HG02943 (cell line): ENCODE results near the gene NAALADL2.

Experiments used
- ATAC-seq: cut with Tn5 transposase; IDR thresholded peaks from one replicate; pipeline ENCODE4 v1.9.1; 2021; ENCODE audit warnings: mild to moderate bottlenecking, low read depth, moderate library complexity; ENCODE audit not compliant: unreplicated experiment

Gene NAALADL2

DNA sequence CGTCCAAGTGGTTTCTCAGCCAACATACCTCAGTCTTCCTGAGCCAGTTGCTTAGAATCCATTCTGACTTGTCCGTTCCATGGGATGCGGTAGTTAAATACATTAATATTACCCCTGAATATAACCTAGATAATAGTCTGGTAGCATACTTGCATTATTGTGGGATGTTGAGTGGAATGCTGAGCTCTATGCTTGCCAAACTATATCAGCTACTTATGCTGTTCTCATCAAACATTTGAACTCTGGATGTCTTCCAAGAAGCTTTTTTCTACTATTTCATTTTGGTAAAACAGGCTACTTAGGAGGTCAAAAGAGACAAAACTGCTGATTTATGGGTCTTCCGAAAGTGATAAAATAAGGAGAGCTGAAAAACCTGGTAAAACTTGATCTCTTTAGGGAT lies 429.5 kb downstream of the NAALADL2 start:
- no peak for ATAC-seq

DNA sequence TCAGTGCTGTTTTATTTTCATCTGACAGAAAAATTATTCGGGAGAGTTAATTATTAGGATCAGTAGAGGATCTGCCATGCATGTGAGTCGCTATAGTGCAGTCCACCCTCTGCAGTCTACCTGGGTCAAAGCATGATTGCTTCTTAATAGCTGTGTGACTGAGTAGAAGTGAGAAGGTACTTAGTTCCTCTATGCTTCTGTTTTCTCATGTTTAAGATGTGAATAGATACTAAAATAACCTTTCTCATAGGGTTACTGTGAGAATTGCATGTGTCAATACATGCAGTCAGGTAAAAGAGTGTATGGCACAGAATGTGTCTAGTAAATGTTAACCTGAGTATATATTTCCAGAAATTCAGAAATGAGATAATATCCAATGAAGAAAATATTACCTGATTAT lies 435.7 kb downstream of the NAALADL2 start:
- ATAC-seq, result no peak

DNA sequence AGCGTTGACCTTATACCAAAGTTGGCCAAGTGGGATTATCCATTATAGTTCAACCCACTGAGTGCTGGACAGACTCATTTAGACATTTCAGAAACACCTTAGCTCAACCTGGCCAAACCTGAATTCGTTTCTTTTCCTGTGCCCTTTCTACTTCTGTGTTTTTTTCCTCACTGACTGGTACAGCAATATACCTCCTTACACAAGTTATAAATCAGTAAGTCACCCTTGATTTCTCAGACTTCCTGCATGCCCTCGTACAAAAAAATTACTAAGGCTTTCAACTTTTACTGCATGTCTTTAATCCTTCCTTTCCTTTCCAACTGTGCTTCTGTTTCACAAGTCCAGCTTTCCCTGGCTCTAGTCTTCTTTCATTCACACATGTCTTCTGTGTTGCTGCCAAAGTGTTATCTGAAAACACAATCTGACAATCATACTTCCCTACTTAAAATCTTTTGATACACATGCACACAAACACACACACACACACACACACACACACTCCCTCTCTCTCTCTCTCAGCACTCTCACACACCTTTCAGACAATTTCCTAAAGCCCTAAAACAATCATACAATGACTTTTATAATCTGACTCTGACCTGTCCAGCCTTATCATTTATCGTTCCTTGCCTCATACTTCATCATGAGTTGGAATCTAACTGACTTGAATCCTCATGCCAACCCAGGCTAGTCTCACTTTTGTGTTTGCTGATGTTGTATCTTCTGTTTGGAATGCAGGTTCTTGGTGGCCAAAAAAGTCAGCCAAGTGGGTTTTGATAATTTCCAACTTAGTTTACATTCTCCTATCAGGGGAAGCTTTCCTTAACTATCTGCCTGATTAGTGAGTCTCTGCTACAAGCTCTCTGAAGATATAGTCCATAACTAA lies 436.4 kb downstream of the NAALADL2 start:
- ATAC-seq, result no peak

DNA sequence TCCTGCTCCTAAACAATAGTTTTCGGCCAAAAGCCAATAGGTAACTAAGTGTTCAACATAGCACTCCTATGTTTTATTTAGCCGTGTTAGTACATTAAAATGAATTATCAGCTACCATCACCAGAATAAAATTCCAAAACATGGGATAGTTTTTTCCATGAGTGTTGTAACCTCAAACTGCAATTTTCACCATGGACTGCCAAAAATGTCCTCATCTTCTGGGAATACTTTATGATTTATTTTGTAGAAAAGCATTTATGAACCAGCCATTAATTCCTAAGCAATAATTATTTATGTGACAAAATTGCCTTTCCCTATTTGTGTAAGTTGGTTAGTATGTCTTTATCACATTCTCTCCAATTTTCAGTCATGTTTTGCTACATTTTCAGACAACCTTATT lies 438.1 kb downstream of the NAALADL2 start:
- ATAC-seq, result no peak

DNA sequence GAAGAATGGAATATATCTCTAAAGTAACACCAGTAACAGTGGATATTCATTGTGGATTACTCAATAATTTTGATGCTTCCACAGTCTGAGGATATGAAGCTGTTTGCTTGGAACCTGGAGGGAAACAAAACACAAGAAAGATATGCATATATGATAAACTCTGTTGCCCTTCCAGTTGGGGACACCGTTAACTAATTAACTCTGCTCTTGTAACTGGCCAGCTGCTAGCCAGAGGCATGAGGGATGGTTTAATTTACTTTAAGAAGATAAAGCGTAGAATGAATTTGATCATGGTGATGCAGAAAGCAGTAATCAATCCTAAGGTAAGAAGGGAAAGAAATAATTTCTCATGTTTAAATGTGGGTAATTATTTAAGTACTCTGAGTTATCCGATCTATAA lies 442.6 kb downstream of the NAALADL2 start:
- ATAC-seq, result no peak

DNA sequence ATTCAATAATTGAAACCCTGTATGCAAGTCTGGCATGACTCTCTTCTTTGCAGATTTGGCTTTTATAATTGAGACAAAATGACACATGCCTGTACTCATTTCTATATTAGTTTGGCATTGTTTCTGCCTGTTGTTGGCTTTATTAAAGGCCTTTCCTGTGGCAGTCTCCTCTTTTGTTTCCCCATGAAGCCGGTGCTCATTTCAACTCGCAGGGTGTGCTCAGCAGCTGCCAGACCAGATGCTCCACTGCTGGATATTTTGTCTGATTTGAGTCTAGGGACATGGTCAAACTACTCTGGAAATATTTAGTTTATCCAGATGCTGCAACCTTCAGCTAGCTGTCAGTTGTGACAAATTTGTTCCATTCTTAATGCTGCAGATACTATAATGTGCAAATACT lies 445.3 kb downstream of the NAALADL2 start:
- ATAC-seq, result no peak

DNA sequence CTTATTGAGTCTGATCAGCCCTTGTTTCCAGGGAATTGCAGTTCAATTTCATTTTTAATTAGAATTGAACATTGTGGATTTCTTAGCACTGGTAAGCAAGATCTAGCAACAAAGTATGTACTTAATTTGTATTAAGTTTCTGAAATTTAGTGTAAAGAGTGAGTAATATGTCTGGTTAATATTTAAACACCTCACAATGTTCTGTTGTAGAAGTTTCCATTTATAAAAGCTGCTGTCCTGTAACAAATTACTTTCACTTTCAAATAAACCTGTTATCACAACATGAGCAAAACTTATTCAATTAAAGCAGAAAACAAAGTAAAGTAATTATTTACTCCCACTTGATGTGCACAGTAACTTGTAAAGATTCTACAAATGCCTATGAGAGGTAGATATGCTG lies 448.5 kb downstream of the NAALADL2 start:
- no peak for ATAC-seq

DNA sequence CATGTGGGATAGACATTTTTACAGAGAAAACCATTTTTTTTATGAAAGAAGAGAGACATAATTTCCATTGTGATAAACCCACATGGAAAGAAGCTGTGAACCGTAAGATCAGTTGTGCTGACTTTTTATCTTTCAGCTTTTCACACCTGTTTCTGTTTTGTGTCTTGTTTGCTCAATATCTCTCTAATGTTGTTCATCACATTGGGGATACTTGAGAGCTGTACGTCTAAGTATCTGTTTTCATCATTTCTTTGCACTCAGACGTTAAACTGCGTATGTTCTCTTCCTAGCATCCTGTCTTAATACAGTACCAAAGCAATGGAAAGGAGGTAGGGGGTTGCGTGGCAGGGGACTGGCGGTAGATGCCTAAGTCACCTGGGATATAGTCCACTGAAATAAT lies 449.0 kb downstream of the NAALADL2 start:
- no peak for ATAC-seq

DNA sequence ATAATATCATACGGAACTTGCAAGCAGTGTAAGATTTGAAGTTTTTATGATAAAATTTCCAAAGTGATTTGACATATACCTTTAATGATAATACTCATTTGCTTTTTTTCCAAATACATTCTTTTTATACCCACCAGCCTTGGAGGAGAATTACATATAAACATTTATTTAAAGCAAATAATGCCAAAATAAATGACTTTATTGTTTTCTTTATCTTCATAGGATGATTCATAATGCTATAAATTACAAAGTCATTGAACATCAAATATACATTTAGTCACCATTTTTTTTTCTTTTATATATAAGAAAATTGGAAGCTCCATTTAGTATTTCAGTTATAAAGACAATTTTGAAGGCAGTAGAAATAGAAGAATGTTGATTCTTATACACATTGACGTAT lies 450.9 kb downstream of the NAALADL2 start:
- ATAC-seq, result no peak

DNA sequence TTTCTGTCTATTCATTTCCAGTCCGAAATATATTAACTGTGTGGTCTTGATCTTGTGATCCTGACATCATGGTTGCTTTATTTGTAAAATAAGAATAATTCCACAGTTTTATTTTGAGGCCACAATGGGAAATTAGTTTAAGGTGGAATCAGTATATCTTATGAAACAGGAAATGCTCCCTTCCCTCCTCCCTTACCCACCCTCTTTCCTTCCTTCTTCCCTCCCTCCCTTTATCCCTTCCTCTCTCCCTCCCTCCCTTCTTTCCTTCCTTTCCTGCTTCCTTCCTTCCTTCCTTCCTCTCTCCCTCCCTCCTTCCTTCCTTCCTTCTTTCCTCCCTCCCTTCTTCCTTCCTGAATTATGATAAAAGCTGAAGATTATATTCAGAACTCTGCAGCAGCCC lies 452.3 kb downstream of the NAALADL2 start:
- ATAC-seq, result no peak

DNA sequence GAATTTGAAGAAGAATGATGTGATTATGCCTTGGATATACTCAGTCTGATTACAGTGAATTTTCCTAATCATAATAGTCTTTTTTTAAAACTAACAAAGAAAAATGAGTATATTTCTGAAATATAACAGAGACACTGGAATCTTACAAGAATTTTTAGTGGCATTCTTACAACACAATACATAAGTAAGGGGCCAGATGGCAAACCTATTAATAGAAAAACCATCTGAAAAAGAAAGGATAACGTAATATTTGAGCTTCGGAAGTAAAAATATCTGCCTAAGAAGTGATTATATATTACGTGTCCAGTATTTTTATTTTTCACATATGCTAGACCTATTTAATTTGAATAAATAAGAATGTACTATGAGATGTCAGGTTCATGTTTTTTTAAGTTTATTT lies 452.8 kb downstream of the NAALADL2 start:
- no peak for ATAC-seq

DNA sequence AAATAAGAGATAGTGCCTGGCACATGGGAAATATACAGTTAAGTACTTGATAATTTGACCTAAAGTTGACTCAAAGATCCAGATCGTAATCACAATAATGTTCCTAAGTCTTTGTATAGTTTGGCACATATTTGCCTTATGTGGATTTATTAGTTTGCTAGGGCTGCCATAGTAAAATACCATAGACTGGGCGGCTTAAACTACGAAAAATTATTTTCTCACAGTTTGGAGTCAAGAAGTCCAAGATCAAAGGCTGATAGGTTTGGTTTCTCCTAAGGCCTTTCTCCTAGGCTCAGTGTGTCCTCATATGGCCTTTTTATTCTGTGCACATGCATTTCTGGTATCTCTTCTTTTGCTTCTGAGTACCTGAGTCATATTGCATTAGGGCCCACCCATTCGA lies 453.7 kb downstream of the NAALADL2 start:
- no peak for ATAC-seq

DNA sequence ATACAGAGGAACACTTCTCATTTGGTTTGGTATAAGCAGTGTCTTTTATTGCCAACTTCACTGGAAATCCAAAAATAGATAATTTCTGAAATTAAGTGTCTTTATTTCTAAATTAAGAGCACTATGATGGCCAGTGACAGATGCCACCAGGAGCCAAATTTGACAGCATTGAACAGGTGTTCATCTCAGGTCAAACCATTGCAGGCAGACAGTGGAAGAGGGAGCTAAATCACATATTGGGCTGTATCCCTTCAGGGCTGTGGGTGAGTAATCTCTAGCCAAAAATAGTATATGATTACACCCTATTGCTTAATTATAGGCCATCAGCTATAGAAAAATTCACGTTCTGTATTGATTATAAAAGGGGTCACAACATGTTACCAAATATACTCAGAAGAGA lies 457.7 kb downstream of the NAALADL2 start:
- ATAC-seq, result no peak

DNA sequence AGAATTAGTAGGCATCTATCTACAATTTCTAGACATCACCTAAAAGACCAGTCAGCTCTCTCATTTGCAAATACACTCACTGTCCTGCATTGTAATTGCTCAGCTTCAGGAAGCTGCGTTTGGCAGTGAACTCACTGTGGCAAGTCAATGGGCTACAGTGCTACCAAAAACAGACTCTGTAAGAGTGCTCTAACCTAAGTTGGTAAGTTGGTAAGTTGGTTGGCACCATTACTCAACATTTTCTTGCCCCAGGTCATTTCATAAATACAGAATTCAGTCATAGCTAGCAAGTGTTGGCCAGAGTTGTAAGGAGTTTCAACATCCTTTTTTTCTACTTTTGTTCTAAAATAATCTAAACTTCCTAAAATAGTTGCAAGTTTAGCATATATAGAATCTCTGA lies 466.3 kb downstream of the NAALADL2 start:
- no peak for ATAC-seq

DNA sequence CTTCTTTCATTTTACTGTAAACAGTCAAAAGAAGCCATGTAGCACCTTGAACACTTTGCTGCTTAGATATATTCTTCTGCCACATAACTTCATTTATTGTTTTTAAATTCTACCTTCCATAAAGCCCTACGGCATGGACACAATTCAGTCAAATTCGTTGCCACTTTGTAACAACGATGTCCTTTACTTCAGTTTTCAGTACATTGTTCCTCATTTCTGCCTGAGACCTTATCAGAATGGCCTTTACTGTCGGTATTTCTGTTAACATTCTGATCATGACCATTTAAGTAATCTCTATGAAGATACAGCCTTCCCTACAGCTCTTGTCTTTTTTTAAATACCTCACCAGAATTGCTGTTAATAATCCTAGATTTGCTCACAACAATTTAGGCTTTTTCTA lies 466.9 kb downstream of the NAALADL2 start:
- no peak for ATAC-seq

DNA sequence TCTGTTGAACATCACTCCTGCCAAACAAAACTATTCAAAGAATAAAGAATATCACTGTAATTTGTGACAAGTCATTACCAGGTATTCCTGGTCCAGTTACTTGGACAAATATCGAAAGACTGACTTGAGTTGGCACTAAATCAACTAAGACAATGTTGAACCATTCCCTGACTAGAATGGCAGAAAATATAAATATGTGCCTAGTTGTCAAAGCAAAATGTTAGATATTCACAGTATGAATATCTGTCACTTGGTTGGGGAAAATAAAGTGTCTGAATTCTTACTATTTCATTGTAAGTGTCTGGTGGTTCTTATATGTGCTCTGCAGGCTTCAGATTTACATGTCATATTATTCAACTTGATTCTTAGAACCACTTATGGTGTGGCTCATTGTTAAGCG lies 470.2 kb downstream of the NAALADL2 start:
- no peak for ATAC-seq

DNA sequence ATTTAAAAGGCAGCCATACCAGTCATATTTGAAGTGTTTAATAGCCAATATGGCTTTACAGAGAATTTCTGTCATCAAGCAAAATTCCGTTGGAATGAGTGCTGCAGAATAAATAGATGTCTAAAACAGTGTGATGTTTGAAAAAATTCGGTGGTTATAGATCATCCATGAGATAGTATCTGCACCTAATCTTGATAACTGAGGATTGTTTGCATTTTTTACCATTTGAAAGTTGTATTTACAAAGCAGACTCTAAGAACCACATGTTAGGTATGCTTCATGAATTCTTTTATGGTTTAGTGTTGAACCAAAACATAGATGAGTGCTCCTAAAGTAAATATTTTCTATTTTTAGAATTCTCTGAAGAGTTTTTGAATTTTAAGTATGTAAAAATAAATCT lies 476.1 kb downstream of the NAALADL2 start:
- ATAC-seq, result no peak

DNA sequence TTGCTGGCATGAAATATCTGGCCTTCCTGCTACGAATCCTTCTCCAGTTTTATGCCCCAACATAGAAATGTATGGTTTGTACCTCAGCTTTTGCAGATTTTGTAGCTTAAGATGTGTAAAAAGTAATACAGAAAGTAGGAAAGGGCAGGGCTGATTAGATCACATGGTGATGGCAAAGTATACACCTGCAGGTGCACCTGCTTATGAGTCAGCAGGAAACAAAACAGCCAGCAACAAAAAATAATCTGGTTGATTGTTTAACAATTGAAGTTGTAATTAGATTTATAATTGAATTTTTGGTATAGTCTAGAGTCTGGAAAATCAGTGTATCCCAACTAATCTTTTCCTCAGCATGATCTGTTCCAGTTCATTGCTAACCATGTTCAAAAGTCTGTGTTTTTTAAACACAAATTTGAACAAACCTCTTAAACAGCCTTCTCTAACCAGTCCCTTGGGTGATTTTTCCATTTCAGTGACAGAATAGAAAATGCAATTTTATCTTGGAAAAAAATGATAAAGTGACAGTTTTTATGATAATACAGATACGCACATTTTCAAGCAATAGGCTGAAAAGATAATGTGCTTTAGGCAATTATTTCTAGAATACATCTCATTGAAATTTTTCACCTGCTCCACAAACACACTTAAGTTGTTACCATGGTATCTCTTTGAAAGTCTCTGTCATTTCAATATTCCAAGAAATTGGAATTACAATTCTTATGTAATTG lies 477.4 kb downstream of the NAALADL2 start:
- no peak for ATAC-seq

DNA sequence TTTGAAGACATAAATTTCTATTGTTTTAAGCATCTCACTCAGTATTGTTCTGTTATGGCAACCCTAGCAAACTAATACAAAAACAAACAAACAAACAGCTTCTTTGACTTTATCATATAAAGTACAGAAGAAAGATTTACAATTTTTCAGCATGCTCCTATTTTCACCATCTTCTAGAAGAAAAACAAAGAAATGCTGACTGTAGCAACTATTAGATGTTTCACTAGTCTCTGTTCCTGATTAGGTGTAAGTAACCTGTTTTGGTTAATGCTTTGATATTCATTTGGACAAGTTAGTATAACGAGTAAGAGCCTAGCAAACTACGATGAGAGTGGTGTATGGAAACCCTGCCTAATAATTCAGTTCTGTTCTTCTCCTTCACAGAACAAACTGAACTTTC lies 478.5 kb downstream of the NAALADL2 start:
- ATAC-seq, result no peak

DNA sequence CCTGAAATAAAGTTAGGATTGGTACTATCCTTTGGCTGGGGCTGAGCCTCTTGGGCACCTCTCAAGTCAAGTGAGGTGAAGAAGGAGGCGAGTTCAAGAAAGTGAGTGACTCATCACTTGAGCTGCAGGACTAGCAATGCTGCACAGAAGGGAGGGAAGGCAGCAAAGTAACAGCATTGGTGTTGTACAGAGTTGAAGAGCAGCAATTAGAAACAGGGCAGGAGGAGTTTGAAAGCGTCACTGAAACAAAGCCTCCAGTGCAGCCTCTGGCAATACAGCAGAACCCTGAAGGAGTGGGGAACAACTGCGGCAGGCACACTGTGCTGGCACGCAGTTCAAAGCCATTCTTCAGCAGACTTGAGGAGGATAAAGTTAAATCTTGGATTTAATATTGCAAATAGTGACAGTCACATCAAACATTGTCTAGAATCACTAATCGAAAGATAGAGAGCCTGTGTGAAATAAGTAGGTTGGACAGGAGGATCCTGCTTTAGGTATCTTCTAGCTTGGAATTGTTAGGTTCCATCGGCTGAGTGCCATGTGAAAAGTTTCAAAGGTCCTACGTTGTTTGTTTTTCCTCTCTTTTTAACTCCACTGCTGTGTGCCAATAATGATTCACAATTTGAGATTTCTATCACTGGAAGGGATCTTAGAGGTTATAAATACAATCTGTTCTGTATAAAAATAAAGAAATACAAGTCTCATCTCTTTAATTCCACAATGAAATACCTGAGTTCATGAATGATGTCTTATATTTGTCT lies 479.8 kb downstream of the NAALADL2 start:
- ATAC-seq, result no peak

DNA sequence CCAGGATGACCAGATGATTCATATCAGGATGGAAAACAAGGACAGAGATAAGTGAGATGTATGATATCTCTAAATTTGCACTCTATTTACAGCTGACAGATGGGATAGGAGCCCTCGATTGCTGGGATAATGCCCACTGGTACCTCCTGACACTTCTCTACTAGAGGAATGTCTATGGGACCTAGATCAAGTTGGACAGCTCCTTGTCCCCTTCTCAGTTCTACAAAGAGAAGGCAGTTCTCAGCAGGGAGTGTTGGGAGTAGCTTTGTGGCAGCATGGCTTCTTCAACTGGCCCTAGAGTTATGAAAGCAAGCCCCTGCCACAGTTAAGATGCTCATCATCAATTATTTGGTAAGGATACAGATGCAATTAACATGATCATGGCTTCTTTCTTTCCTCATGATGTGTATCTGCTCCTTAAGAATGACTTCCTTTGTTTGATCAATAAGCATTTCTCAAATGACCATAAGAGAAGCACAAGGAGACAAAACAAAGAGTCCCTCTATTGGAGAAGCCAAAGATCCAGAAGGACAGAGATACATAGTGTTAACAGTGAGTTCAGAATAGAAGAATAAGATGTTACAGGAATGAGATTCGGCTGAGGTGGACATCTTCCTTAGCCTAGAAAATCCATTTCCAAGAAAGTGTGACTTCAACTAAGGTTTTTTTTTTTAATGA lies 481.3 kb downstream of the NAALADL2 start:
- ATAC-seq, result no peak
